ENCODE results near the gene TUNAR.

Gene TUNAR

DNA sequence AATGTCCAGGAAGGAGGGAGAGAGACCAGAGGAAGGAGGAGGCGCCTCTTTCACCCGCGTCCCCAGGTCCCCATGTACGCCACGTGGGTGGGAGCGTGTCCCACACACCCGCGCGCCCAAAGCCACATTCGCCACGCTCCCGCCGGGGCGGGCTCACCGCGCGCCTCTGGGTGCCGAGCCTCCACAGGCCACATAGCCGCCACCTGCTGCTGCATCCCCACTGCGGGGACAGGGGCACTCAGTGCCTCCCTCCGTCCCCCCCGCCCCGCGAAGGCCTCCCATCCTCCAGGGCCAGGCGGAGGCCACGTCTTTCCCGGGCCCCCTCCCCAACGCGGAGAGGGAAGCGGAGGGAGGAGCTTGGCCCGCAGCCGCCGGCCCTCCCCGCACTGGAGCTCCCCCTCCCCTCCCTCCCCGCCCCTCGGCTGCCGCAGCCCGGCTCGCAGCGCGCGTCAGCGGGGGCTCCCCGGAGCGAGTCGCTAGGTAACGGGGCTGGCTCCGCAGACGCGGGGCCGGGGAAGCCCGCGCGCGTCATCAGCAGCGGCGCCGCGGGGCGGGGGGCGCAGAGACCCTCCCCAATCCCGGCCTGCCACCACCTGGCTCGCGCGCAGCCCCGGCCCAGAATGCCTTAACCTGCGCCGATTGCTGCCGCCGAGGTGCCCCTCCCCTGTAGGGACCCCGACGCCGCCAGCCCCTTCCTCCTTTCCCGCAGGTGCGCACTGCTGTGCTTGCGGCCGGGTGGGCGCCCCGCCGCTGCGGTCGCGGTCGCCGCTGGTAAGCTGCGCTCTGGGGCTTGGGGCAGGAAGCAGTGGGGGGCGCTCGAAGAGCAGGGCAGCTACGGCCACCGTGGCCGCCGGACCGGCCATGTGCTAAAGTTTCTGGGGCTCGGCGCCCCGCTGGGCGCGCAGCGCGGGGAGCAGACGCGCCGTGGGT, 536 bp upstream of the TUNAR start:
- DNase-seq: no peak

DNA sequence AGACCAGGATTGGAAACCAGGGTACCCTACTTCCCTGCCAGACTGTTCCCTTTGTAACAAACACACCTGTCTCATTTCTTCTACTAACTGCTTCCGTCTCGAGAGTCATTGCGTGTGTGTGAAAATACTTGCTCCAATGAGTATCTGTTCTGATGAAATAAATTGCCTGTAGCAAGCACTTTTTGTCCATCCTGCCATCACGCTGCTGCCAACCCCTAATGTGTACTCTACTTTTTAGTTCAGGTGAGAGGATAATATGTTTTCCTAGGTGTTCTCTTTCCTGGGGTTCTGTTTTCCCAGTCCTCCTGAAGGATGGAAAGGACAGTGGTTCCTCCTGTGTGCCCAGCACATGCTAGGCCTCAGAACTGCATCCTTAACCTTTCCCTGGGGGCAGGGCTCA, 1.0 kb downstream of the TUNAR start:
- DNase-seq: no peak

DNA sequence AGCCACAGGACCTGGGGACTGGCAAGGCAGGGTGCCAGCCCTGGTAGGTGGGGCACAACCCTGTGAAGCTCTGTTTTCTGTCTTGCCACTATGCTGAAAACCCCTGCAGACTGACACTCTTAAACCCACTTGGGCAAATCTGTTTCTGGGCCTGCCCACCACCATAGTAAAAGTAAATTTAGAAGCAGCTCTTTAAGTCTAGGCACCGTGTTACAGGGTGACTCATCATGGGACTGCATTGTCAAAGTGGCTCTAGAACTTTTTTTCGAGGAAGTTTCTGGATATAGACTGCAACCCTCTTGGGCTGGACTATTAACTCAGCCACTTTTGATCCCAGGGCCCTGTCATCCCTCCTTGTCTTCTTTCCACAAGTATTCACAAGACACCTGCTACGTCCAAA, 7.7 kb downstream of the TUNAR start:
- DNase-seq: no peak

DNA sequence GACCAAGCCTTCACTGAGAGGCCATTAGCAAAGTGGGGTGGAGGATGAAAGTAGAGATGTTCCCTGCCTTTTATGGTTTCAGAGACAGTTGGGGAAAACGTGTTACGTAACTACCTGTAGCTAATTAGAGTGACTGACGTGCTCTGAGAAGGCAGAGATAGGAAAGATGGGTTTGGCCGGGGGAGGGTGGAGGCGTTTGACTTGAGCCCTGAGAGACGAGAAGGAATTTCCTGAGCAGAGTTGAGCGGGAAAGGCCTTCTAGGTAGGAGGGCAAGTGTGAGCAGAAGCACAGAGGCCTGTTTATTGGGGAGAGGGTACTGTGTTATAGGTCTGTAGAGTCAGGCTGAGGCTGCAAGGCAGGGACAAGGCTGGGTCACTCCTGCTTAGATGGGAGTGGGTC, 8.6 kb downstream of the TUNAR start:
- no peak for DNase-seq

DNA sequence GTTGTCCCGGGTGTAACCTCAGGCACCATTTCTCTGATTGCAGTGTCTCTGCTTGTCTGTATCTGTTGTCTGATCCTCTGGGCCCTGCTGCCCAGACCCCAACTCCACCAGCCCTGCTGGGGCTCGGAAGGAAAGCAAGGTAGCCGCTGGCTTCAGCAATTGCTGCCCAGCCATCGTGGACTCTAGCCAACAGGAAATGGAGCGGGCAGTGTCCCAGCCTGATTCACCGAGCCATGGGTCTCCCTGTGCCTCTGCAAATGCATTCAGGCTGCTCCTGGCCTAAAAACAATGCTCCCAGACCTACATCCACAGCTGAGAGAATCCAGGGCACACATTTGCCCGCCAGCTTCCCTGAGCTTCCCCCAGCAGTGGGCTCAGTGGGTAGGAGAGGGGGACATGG, 9.2 kb downstream of the TUNAR start:
- no peak for DNase-seq

DNA sequence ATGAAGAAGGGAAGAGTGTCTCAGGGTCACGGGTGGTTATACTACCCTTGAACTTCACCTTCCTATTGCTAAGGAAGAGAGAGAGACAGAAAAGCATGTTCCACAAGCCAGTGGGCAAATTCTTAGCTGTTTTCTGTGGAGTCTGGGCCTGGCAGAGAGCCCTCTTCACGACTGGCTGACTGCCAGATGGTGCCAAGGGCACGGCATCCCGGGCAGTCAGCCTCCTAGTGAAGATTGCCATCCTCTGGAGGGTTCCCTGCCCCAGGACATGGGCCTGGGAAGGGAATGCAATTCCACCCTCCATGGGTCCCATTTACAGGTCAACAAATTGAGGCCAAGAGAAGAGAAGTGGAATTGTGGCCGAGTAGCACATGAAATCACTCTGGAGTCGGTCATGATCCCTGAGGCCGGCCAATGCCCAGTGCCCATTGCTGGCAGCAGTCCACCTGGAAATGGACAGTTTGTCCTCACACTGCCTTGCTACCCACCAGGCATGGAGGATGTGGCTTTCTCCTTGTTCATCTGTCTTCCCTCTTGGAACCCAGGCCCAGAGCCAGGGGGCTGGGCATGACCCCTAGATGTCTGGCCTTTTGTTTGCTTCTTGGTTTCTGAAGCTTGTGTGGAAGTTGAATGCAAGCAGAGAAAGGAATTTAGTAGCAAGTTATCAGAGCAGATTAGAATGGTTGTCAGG, 9.9 kb downstream of the TUNAR start:
- DNase-seq: no peak

DNA sequence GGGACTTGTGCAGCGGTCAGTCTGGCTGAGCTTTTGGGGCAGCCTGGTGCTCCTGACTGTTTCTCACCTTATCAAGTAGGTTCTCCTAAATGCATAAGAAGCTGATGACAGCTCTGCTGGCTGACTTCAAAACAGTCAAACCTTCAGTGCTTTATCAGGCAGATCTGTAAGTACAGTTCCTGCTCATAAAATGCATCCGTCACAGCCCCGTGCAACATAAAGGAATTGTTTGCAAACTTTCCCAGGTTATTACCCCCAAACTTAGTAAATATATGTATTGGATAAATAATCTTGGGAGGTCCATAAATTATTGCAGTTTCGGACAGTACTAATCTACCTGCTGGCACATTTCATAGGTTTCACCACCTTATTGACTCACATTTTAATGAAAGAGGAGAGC, 10.7 kb downstream of the TUNAR start:
- no peak for DNase-seq

DNA sequence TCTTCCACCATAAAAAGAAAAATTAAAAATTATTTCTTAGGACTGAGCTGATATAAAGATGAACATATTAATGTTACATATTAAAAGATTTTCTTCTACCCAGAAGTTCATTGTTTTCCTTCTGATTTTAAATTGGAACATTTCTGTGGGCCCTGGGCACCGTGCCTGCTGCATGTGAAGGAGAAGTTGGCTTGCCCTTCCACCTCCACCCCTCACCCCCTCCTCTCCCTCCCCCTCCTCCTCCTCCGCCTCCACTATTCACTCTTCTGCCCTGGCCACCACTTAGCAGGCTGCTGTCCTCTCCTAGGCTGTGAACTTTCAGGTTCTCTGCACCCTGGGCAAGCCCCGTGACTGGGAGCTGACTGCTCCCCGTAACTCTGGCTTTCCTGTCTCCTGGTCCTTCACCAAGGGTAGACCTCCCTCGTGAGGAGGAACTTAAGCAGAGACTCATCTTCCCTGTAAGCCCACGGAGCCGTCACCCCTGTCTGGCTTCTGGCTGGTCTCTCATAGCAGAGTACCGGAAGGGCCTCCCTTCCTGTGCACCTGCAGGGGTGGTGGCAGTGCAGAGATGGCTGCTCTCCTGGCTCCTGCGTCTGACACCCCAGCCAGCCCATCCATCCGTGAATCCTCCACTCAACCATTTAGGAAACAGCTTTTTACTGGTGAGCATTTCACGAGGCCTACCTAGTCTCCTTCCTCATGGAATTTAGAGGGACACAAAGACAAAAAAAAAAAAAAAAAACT, 12.8 kb downstream of the TUNAR start:
- DNase-seq: no peak

DNA sequence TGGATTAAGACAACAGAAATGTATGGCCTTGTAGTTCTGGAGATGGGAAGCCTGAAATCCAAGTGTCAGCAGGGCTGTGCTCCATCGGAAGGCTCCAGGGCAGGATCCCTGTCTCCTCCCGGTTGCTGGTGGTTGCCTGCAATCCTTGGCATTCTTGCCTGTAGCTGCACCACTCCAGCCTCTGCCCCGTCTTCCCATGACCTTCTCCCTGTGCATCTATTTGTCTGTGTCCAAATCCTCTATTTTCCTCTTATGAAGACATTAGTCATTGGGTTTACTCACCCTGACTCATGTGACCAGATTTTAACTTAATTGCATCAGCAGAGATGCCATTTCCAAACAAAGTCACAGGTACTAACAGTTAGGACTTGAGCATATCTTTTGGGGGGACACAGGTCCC, 15.1 kb downstream of the TUNAR start:
- DNase-seq: no peak

DNA sequence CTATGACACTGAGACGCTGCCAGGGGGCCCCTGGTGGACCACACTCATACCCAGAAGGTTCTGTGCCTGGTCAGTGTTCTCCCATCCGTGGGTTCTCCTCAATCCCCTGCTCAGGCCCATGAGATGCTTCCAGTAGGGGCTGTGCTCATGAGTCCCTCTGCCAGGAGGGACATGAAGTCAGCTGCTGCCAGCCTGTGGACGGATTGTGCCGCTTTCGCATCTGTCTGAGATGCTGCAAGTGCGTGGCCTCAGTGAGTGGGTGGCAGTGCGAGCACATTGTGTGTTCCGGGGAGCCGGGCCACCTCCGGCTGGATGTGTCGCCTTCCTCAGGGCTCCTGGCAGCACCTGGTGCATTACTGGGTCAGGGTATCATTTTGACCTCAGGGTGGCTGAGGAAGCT, 15.5 kb downstream of the TUNAR start:
- DNase-seq: no peak

DNA sequence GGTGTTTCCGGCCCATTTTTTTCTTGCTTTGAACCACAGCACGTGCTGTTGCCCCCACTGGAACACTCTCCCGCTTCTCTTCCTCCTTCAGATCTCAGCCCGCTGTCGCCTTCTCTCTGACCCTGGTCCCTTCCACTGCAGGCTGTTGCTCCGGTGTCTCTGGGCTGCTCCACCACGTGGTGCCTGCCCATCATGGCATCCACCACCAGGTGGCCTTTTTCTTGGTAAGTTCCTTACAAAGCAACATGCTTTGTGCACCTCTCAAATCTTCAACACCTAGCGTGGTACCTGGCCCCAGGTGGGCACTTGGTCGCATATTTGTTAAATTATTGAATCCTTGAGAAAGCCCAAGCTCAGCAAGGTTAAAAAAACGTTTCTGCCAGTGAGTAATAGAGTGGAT, 19.1 kb downstream of the TUNAR start:
- DNase-seq: no peak

DNA sequence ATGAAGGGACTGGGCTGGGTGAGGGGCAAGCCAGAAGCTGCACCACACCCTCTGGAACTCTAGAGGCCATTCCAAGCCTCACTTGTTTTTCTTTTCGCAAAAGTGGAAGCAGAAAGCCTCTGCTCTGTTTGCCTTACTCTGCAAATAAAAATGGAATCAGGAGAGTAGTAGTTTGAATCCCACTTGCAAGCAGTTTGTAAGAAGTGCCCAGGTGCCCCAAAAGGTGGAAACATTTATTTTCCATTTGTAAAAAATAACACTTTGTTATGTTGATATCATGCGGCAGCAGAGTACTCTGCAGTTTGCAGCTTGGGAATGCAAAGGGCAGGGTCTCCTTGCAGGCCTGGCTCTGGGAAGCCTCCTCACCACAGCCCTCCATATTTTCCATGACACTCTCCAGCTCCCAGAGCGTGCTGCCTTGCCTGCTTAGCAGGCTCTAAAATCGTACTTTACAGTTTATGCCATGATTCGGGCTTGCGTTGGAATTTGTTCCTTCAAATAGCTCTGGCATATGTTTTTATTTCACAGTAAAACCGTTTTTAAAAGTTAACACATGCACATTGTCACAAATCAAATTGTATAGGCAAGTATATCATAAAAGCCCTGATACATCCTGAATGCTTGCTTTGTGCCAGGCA, 20.0 kb downstream of the TUNAR start:
- no peak for DNase-seq

DNA sequence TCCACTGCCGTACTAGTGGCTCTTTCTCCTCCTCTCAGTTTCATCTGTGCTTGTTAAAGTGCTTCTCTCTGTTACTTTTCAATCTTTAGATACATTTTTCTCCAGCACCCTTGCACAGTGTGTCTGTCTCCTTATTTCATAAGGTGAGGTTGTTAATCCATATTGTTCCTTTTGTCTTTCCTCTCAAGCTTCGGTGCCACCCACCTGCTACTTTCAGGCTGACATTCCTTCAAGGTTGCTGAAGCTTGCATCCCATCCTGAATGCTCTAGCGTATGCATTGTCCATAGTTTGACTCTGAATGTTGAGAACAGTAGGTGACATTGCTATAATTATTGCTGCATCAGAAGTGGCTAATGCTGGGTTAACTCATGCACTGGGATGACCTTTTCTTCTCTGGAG, 20.6 kb downstream of the TUNAR start:
- no peak for DNase-seq

DNA sequence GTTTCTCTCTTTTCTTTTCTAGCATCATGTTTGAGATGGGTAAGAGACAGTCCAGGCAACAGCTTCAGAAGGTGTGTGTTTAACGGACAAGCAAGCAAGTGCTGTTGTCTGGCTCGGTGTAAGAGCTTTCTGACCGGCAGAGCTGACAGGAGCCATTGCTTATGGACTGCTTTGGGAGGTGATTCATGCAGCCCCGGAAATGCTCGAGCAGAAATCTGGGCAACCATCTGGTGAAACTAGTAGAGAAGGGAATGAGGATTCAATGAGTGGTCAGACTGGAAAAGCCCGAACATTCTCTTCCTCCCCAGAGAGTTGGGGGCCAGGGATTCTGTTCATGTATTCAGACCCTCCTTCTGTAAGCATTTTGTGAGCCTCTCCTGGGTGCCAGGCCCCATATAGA, 24.4 kb downstream of the TUNAR start:
- no peak for DNase-seq

DNA sequence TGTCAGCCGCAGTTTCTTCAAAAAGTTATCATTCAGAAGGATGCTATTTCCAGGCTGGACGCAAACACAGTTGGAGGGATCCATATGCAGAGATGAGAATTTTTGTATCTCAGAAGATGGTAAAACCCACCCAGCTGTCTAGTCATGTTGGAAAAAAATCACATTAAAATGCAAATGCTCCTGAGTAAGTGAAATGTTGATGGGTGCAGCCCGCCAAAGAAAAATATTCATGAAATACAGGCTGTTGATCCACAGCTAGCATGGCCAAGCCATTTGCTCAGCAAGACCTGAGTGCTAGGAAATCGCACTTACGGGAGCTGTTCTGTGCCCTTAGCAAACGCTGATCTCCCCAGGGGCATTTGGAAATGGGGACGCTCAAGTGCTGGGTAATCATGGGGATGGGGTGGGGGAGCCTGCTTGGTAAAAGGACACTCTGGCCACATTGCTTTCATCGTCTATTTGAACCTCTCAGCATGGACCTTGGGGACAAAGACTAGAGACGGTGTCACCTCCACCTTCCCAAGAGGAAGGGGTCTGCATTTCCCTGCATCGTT, 25.7 kb downstream of the TUNAR start:
- DNase-seq: no peak

DNA sequence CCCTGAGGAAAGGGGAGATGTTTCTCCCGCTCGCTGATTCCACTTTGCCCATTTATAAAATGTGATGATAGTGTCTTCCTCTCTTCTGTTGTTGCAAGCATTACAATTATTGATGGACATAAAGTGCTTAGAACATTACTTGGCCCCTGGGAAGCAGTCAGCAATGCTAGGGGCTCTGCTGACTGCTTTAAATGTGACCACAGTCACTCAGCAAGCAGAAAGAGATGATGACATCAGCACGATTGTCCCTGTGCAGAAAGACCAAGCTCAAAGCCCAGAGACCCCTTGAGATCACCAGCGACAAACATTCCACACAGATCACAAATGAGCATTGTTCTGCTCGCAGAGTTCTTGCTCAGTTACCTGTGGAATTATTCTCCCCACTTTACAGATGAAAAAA, 26.5 kb downstream of the TUNAR start:
- no peak for DNase-seq

DNA sequence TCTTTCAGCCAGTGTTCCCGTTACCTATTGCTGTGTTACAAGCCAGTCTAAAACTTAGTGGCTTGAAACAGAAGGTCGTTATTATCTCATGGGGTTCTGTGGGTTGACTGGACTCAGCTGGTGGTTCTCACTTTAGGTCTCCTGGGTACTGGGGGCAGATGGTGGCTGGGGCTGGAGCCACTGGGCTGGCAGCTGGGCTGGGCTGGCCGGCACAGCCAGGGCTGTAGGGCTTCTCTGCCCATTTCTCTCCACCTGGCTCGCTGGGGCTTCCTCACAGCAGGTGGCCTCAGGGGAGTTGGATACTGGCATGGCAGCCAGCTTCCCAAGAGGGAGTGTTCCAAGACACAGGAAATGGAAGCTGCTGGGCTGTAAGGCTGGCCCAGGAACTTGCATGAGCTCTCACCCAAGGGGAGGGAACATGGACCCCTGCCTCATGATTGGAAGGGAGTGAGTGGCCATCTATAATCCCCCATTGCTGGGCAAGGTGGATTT, 27.0 kb downstream of the TUNAR start:
- no peak for DNase-seq

DNA sequence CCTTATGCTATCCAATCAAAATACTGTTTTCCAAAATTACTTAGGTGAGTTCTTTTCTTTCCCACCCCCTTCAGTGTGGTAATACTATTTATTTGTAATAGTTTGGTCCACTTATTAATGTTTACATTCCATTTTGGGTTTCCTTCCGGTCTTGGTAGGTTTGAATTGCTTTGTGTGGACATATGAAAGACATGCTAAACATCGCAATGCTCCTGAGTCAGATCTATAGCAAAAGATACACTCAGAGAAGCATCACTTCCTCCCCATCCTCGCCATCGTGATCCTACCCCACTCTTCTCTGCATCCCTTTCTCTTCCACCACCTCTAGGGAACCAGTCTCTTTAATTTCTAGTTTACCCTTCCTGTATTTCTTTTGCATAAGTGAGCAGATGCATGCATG, 30.0 kb downstream of the TUNAR start:
- DNase-seq: no peak

DNA sequence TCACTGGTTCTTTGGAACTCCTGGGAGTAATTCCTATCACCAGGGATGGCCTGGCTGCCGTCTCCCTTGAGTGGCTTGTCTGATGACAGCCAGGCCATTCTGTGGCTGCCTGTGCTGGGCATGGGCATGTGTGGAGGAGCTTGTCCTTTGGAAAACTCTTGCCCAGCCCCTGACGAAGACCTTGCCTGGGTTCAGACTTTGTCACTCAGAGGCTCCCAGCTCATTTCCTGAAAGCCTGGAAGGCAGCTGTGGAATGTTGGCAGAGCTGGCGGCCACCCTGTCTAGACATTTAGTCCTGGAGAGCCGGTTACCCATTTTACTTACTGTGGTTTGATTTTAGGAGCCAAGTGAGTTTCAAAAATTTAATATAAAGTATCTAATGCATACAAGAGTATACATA, 34.0 kb downstream of the TUNAR start:
- DNase-seq: no peak

DNA sequence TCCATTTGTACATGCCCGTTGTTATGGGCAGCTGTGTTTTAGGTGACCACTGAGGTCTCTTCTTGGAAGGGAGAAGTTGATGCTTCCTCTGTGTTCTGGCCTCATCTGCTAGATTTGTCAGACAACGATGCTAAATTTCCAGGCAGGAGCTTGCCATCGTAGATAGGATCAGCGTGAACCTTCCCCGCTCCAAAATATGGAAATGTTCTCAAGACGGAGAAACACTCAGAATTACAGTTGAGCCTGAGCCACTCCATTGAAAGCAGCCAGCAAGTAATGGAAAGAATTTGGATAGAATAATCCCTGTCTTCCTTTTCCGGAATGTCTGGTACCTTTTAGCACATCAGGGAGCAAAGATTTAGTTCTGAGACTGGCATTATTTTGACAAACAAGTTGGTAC, 34.8 kb downstream of the TUNAR start:
- no peak for DNase-seq

DNA sequence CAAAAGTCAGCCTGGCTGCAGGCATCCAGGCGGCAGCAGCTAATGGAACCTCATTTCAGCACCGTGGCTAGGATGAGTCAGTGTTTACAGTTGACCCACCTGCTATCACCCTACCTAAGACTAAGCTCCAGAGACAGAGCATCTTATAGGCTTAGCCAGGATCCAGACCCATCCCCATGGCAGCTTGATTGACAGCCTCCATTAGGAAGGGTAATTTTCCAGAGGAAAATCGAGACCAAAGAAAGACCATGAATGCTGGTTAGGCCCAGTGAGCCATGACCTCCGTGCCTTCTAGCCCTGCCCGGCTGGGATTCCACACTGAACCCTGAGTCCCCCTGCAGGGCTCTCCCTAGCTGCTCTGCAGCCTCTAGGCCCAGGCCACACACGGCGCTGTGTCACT, 38.7 kb downstream of the TUNAR start:
- no peak for DNase-seq

DNA sequence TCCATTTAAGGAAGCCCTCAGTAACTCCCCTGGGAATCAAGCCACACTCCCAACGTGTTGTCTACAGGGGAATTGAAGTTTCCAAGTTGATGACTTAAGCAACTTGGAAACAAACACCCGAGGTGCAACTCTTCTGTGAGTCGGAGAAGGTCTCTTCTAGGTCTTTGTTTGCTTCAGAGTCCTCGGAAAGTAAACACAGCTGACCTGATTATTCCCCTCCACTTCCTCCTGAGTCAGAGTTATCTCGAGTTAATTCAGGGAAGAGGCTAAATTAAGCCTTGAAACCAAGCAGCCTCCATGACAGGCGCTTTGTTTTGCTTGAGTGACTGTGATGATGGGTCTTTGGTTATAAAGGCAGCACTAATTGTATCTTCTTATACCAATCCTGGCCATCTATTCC, 41.8 kb downstream of the TUNAR start:
- no peak for DNase-seq

All from stimulated activated CD4-positive, alpha-beta T cell treated with anti-CD3 and anti-CD28 coated beads, Interleukin-4, amount 100 ng/mL, for 24 hours (primary cell).